Measurements from ENCODE around the gene UFSP2. TPM values are rescaled to one million over a fixed set of nuclear protein-coding genes. Genes with fewer than 3 reads are reported as not detected.

The UFSP2 gene
- polyA plus RNA-seq, 1 donor (not counting 4 experiments of a cell fraction or from before 2014, with no cell fraction given), result 41.7 TPM

DNA sequence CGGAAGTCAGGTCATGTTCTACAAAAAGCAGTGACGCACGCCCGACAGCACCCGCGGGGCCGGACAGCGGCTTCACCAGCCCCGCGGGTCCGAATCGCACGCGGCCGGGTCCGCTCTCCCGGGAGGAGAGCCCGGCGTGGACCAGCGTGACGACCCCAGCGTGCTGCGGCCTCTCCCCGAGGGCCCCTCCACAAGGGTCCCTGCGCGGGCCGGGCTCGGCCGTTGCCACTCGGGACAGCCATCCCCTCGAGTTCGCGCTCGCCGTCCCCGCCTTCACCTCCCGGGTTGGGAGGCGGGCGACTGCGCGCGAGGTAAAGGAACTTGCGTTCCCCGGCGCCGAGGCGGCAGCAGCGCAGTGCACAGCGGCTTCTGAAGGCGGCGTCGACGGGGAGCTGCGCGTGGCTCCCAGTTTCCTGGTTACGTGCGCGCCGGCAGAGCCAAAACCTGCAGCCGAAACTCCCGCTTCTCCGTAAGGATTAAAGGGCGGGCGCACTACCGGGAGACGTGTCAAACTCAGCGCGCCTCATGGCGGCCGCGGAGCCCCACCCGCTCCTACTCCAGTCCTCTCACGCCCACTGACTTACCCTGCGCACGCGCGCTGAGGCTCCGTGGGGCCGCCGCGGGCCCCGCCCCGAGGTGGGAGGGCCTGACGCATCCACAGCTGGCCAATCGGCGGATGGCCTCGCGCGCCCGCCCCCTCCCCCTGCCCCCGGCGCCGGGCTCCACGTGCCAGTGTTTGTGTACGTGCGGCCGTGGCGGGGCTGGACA is 29.6 kb downstream of the UFSP2 start:
- FAIRE-seq, result no peak

DNA sequence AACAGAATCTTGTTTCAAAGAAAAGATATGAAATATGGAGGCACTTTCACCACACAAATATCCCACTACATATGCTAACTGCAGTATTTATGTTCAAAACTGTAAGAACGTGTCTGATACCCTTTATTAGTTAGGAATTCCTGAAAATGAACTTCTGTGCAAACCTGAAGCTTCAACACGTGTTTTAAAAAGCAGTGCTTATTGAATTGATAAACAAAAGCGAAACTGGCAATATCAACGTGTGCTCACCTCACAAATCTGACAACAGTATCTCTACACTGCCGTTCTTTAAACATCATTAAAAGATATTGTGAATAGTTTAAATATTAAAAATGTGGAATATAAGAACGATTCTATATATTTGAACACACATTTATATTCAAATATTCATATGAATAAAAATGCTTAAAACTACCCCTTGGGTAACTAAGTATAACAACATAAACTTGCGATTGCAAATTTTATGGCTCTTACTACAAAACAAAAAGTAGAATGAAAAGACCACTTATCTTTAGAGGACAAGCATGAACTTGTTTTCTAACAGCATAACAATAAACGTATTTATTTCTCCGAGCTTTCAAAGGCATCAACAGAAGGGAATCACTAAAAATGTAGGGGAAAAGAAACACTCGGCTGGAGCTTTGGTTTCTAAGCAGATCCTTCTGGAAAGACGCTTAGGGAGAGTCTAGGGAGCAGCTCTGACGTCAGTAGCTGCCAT is 30.4 kb downstream of the UFSP2 start, which contains the start of gene LRP2BP:
TSS of gene LRP2BP (minus strand) at position 687 of the 718 bp plus-strand sequence. CDS start 17,738 bp downstream, outside the sequence.
- dilution Hi-C loops (cut with MboI; ENCODE audit: extremely low pct_ligation_motif_present, low sequenced_read_pairs), result no loop called here
- FAIRE-seq, result no peak
- no peaks in the 10 kb centered on the region for H3K9me1 ChIP-seq (ENCODE audit: control insufficient read depth, extremely low read depth, insufficient read depth, low read length)

More for the DNA sequence above, 29.6 kb downstream of the UFSP2 start:
- peak; percentile 70 for DNase-seq (ENCODE audit: low read depth, low spot score)
- H2AFZ ChIP-seq (ENCODE audit: control insufficient read depth, low read length), result peak overlapping the region; percentile 73
- H3K9me1 ChIP-seq (ENCODE audit: control insufficient read depth, extremely low read depth, insufficient read depth, low read length), result no peaks in the 10 kb centered on the region
- no peaks in the 10 kb centered on the region for H4K20me1 ChIP-seq (ENCODE audit: control insufficient read depth, extremely low read depth, insufficient read depth, low read length)
- H3K9ac ChIP-seq (ENCODE audit: control insufficient read depth, extremely low read depth, insufficient read depth, low read length), result peak overlapping the region; percentile 91
- peak overlapping the region; percentile 61 to 87 (median 81) for H3K4me3 ChIP-seq (ENCODE audit: control insufficient read depth in 2 of 3, extremely low read depth in 1 of 3, insufficient read depth in 2 of 3, low read depth in 1 of 3, low read length in 3 of 3)
- H3K27me3 ChIP-seq (ENCODE audit: control insufficient read depth, extremely low read depth, insufficient read depth, low read length), result no peaks in the 10 kb centered on the region
- dilution Hi-C loops (cut with MboI; ENCODE audit: extremely low pct_ligation_motif_present, low sequenced_read_pairs), result no loop called here
- TF ChIP-seq EZH2 (IDR thresholded peaks at IDR 0.05; ENCODE audit: low read length), result no peak
- TF ChIP-seq, protein P1, sequence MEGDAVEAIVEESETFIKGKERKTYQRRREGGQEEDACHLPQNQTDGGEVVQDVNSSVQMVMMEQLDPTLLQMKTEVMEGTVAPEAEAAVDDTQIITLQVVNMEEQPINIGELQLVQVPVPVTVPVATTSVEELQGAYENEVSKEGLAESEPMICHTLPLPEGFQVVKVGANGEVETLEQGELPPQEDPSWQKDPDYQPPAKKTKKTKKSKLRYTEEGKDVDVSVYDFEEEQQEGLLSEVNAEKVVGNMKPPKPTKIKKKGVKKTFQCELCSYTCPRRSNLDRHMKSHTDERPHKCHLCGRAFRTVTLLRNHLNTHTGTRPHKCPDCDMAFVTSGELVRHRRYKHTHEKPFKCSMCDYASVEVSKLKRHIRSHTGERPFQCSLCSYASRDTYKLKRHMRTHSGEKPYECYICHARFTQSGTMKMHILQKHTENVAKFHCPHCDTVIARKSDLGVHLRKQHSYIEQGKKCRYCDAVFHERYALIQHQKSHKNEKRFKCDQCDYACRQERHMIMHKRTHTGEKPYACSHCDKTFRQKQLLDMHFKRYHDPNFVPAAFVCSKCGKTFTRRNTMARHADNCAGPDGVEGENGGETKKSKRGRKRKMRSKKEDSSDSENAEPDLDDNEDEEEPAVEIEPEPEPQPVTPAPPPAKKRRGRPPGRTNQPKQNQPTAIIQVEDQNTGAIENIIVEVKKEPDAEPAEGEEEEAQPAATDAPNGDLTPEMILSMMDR (optimal IDR thresholded peaks at IDR 0.05 in 1 of 3, IDR thresholded peaks at IDR 0.05 in 1 of 3, conservative IDR thresholded peaks at IDR 0.05 in 1 of 3; ENCODE audit: extremely low read depth in 1 of 3, insufficient read depth in 2 of 3, low read length in 3 of 3), result no peak
- no peaks in the 10 kb centered on the region for H3K9me3 ChIP-seq (ENCODE audit: control insufficient read depth, low read depth, low read length)
- H3K4me1 ChIP-seq (ENCODE audit: control insufficient read depth, extremely low read depth, insufficient read depth, low read length), result peaks cover 19% of the 10 kb centered on the region
- no peaks in the 10 kb centered on the region for H3K79me2 ChIP-seq (ENCODE audit: control insufficient read depth, insufficient read depth, low read length)
- peak overlapping the region; percentile 93 for H3K27ac ChIP-seq (ENCODE audit: control insufficient read depth, insufficient read depth, low read length)
- peak overlapping the region; percentile 97 for H3K4me2 ChIP-seq (ENCODE audit: control insufficient read depth, extremely low read depth, insufficient read depth, low read depth, low read length)
- H3K36me3 ChIP-seq (ENCODE audit: control insufficient read depth in 2 of 2, extremely low read depth in 1 of 2, insufficient read depth in 2 of 2, low read length in 2 of 2), result no peaks in the 10 kb centered on the region

More for the DNA sequence above, 30.4 kb downstream of the UFSP2 start, which contains the start of gene LRP2BP:
- Histone ChIP-seq H4K20me1 (ENCODE audit: control insufficient read depth, extremely low read depth, insufficient read depth, low read length) (no peaks in the 10 kb centered on the region), H3K4me1 (ENCODE audit: control insufficient read depth, extremely low read depth, insufficient read depth, low read length) (peaks cover 19% of the 10 kb centered on the region), H3K27ac (ENCODE audit: control insufficient read depth, insufficient read depth, low read length) (peak within 1 kb of the TSS; percentile 93), H3K27me3 (ENCODE audit: control insufficient read depth, extremely low read depth, insufficient read depth, low read length) (no peaks in the 10 kb centered on the region), H3K4me2 (ENCODE audit: control insufficient read depth, extremely low read depth, insufficient read depth, low read depth, low read length) (peak within 1 kb of the TSS; percentile 97), H3K9ac (ENCODE audit: control insufficient read depth, extremely low read depth, insufficient read depth, low read length) (peak within 1 kb of the TSS; percentile 91), H3K36me3 (ENCODE audit: control insufficient read depth in 2 of 2, extremely low read depth in 1 of 2, insufficient read depth in 2 of 2, low read length in 2 of 2) (no peaks in the 10 kb centered on the region), H3K9me3 (ENCODE audit: control insufficient read depth, low read depth, low read length) (no peaks in the 10 kb centered on the region), H2AFZ (ENCODE audit: control insufficient read depth, low read length) (peak within 1 kb of the TSS; percentile 73), H3K79me2 (ENCODE audit: control insufficient read depth, insufficient read depth, low read length) (no peaks in the 10 kb centered on the region), H3K4me3 (ENCODE audit: control insufficient read depth in 2 of 3, extremely low read depth in 1 of 3, insufficient read depth in 2 of 3, low read depth in 1 of 3, low read length in 3 of 3) (peak within 1 kb of the TSS; percentile 61 to 87 (median 81))
- no peak for DNase-seq (ENCODE audit: low read depth, low spot score)
- TF ChIP-seq, protein P1 (optimal IDR thresholded peaks at IDR 0.05 in 1 of 3, IDR thresholded peaks at IDR 0.05 in 1 of 3, conservative IDR thresholded peaks at IDR 0.05 in 1 of 3; ENCODE audit: extremely low read depth in 1 of 3, insufficient read depth in 2 of 3, low read length in 3 of 3), result no peak
- TF ChIP-seq EZH2 (IDR thresholded peaks at IDR 0.05; ENCODE audit: low read length), result no peak

All from keratinocyte (primary cell).